ENCODE results near the gene KIDINS220.
"Not testable (repeated sequence)": the region's sequence is repeated elsewhere in the genome, so short reads cannot be mapped to it uniquely, and the experiment has no call there.

The KIDINS220 gene

DNA sequence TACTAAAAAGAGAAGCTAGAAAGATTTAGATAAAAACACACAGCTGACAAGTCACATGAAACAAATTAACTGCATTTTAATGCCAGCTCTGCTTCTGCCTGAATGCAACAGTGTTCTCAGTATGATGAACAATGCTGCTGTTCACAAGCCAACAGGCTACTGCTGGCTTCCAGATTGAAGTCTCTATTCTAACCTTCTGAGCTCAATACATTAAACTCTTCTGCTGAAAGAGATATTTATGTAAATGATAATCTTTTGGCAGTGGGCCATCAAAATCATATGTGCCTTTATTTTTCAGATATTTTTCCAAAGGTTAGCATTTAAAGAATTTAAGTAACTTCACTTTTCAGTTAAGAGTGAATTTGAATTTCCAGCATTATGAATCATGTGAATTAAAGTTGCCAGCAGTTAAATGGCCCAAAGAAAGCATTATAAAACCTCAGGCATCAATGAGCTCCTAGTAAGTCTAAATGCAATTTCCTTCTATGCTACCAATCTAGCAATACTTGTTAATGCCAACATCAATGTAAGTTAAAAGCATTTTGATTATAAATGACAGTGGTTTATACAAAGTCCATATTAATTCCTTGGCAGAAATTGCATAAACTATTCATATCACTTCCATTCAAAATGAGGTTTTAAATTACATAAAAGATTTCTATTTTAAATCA is 83.2 kb downstream of the KIDINS220 start:
- DNase-seq (ENCODE audit: low read depth), result no peak

DNA sequence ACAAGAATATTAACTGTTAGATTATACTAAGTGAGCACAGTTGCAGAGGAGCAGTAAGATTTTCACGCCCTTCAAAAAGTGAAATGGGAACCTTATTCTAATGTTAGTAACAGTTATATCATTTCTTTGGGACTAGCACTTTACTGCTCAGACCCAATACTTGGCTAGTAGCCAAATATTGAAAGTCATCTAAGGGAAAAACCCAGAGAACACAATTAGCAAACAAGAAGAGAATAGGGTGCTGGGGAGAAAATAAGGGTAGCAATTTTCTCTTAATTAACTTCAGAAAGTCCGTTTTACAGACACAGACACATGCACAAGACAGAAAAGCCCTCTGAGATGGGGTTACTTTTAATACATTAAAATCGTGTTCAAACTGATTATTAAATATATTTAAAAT is 83.8 kb downstream of the KIDINS220 start:
- no peak for DNase-seq (ENCODE audit: low read depth)

DNA sequence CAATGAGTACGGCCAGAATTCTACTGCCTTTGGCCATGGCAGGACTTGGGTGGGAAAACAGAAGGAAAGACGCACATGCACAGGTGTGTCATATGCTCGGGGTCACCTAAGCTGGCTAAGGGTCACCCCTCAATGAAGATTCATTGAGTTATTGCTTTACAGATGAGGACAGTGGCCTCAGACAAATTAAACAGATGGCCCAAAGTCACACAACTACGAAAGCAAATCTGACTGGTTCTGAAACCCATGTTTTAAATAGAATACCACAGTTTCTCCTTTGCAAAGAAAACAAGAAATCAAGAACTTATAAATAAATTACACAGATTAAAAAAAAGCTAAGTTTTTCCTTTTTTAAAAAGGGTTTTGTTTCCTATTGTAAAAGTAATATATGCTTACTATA is 85.0 kb downstream of the KIDINS220 start:
- DNase-seq (ENCODE audit: low read depth), result no peak

DNA sequence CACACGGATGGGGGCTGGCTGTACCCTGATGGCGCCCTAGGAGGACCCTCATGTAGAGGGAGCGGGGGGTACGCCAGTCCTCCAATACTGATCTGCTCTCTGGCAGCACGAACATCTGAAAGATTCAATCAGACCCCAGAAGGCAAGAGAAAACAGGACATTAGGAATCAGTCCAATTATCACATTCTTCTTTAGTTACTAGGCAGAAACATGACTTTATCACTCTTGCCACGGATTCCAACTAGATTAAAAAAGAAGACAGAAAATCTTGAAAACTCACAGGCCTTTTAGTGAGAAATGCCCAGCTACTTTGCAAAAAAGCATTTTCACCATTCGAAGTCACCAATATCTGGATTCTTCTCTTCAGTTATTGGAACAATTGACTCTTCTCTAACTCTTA is 87.2 kb downstream of the KIDINS220 start:
- no peak for DNase-seq (ENCODE audit: low read depth)

DNA sequence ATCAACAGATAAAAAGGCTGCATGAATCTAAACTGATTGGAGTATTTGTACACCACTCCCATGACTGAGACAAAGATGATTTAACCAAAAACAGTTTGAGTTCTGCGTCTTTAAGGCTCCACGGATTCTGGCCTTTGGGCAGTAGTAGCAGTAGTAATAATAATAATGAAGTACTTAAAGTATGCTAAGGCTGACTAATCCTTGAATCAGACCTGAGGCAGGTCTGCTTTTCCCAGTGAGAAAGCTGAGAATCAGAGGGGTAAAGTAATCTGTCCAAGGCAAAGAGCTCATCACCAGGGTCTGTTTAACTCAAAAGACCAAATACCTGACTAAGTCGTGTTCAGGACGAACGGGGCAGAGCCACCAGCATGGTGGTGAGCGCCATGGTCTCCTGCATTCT is 94.2 kb downstream of the KIDINS220 start:
- DNase-seq (ENCODE audit: low read depth), result no peak

DNA sequence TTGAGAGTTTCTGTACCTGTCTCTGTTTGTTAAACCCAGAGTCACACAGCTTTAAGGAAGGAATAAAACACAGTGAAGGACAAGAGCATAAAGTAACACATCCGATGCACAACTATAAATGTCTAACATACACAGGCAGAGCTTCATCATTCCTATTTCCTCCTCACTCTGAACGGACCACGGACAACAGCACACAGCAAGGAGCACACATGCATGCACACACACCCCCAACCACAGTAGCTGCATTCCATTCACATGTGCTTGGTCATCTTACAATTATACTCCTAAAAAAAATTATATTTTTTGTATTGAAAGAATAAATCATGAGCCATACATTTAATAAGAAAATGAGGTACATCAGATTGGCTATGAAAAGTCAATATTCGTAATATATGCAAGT is 97.3 kb downstream of the KIDINS220 start:
- DNase-seq (ENCODE audit: low read depth), result no peak

GRCh38 chr2:8737571-8738175 is 99.7 kb downstream of the KIDINS220 start:
- DNase-seq (ENCODE audit: low read depth), result no peak

- no peak for DNase-seq (ENCODE audit: low read depth)
Observed at GRCh38 chr2:8732601-8733000, 104.8 kb downstream of the KIDINS220 start.

GRCh38 chr2:8729939-8730338 is 107.5 kb downstream of the KIDINS220 start:
- DNase-seq (ENCODE audit: low read depth), result no peak

GRCh38 chr2:8729101-8729500 is 108.3 kb downstream of the KIDINS220 start:
- not testable (repeated sequence) for DNase-seq (ENCODE audit: low read depth)

DNA sequence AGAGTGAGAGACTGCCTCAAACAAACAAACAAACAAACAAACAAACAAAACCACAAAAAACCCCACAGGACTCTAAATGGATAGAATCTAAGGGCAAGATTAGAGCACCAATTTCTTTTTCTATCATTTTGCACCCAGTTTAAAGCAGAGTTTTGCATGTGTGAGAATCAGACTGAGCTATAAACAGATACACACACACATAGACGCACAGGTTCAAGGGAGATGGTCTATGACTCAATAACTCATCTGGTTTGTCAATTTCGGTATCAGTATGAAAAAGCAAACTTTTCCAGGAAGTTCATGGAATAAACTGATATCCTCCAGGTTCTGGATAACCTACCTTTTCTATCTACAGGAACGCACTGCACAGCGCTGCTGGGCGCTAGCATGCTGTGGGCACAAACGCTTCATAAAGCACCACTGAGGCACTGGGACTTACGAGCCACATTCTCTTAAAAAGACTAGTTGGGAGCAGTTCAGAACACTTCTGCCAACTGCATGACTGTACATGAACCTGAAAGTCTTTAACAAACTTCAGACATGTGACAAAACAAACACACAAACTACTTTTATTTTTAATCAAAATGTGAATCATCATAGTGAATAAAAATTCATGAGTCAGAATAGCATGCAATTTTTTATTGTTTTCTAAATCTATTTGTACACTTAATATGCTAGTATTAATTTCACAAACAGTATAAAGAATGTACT is 109.0 kb downstream of the KIDINS220 start:
- DNase-seq (ENCODE audit: low read depth), result no peak

GRCh38 chr2:8725838-8726237 is 111.6 kb downstream of the KIDINS220 start:
- DNase-seq (ENCODE audit: low read depth), result no peak

GRCh38 chr2:8722986-8723385 is 114.4 kb downstream of the KIDINS220 start:
- no peak for DNase-seq (ENCODE audit: low read depth)

- DNase-seq (ENCODE audit: low read depth), result no peak
Observed at GRCh38 chr2:8721410-8721809, 116.0 kb downstream of the KIDINS220 start.

GRCh38 chr2:8720741-8721140 is 116.7 kb downstream of the KIDINS220 start:
- DNase-seq (ENCODE audit: low read depth), result no peak

- no peak for DNase-seq (ENCODE audit: low read depth)
Observed at GRCh38 chr2:8719528-8719927, 117.9 kb downstream of the KIDINS220 start.

DNA sequence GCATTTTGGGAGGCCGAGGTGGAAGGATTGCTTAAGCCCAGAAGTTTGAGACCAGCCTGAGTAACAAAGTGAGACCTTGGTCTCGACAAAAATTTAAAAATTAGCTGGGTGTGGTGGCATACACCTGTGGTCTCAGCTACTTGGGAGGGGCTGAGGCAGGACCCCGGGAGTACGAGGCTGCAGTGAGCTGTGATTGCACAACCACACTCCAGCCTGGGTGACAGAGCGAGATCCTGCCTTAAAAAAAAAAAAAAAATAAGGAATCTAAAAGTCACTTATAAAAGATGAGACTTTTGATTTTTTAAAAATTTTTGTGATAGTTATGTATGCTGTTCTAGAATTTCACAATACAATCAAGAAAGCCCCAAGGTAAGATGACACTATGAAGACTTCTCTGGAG is 122.4 kb downstream of the KIDINS220 start:
- DNase-seq (ENCODE audit: low read depth), result no peak

DNA sequence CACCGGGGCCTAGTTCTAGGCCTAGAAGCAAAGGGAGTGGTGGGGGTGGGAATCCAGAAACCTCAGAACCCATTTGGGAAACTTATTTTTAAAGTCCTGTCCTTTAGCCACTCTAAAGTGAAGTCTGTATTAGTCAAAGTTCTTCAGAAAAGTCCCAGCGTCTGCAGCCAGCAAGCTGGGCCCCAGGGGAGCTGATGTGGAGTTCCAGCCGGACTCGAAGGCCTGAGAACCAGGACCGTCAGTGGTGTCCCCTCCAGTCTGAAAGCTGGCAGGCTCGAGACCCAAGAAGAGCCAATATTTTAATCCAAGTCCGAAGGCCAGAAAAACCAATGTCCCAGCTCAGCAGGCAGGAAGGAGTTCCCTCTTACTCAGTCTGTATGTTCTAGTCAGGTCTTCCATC is 123.1 kb downstream of the KIDINS220 start:
- no peak for DNase-seq (ENCODE audit: low read depth)

- no peak for DNase-seq (ENCODE audit: low read depth)
Observed at GRCh38 chr2:8710951-8711350, 126.5 kb downstream of the KIDINS220 start.

GRCh38 chr2:8709611-8710010 is 127.8 kb downstream of the KIDINS220 start:
- DNase-seq (ENCODE audit: low read depth), result no peak

GRCh38 chr2:8704906-8705305 is 132.5 kb downstream of the KIDINS220 start:
- no peak for DNase-seq (ENCODE audit: low read depth)

- no peak for DNase-seq (ENCODE audit: low read depth)
Observed at GRCh38 chr2:8701681-8702379, 135.6 kb downstream of the KIDINS220 start.

GRCh38 chr2:8699839-8700238 is 137.6 kb downstream of the KIDINS220 start:
- DNase-seq (ENCODE audit: low read depth), result no peak
